Stimulated activated naive B cell treated with anti-CD40 and anti-IgM and Interleukin-4, amounts not matched to agents 10 μg/mL and 1 μg/mL and 100 μg/mL, for 72 hours (primary cell): ENCODE measurements around the gene TRAM2.

Experiments used
- ATAC-seq, 2 donors: fragments of 150-1000 bp; cut with Tn5 transposase; replicated peaks; 2 replicates each; pipeline ENCODE4 v1.10.0; 2021; ENCODE audit warnings: moderate library complexity in 1 of 2
- DNase-seq: peaks from one replicate; pipeline ENCODE4 v3.0.0; 2021
- H3K27ac Mint-ChIP-seq: one replicate; pipeline ENCODE4 v1.8.0; 2022; ENCODE audit warnings: mild to moderate bottlenecking, mixed read lengths
- H3K27me3 Mint-ChIP-seq, 2 donors: one replicate each; pipeline ENCODE4 v1.8.0; 2022; ENCODE audit warnings: mixed read lengths in 2 of 2
- H3K36me3 Mint-ChIP-seq, 2 donors: one replicate each; pipeline ENCODE4 v1.8.0; 2022; ENCODE audit warnings: mixed read lengths in 2 of 2, mild to moderate bottlenecking in 1 of 2
- H3K4me1 Mint-ChIP-seq, 2 donors: one replicate each; pipeline ENCODE4 v1.8.0; 2022; ENCODE audit warnings: mixed read lengths in 2 of 2, mild to moderate bottlenecking in 1 of 2
- H3K4me3 Mint-ChIP-seq, 2 donors: one replicate each; pipeline ENCODE4 v1.8.0; 2022; ENCODE audit warnings: mild to moderate bottlenecking in 2 of 2, mixed read lengths in 2 of 2, moderate library complexity in 1 of 2
- H3K9me3 Mint-ChIP-seq, 2 donors: one replicate each; pipeline ENCODE4 v1.8.0; 2022; ENCODE audit warnings: mixed read lengths in 2 of 2, mild to moderate bottlenecking in 1 of 2

Gene TRAM2

GRCh38 chr6:52584203-52584602 is 7.3 kb upstream of the TRAM2 start:
- Mint-ChIP-seq H3K27ac (no peak overlapping the region), H3K27me3 (no peaks in the 10 kb centered on the region), H3K4me1 (no peaks in the 10 kb centered on the region), H3K36me3 (peaks cover 13 to 28% of the 10 kb centered on the region in 2 donors), H3K9me3 (no peaks in the 10 kb centered on the region), H3K4me3 (no peak overlapping the region)
- DNase-seq (no peak), ATAC-seq (no peak)

GRCh38 chr6:52582996-52583395 is 6.1 kb upstream of the TRAM2 start:
- no peak for ATAC-seq
- Mint-ChIP-seq H3K4me1 (no peaks in the 10 kb centered on the region), H3K36me3 (peaks cover 13 to 28% of the 10 kb centered on the region in 2 donors), H3K4me3 (no peak overlapping the region), H3K27me3 (no peaks in the 10 kb centered on the region), H3K9me3 (no peaks in the 10 kb centered on the region), H3K27ac (no peak overlapping the region)
- DNase-seq, result no peak

- H3K9me3 Mint-ChIP-seq, result no peaks in the 10 kb centered on the region
- H3K27me3 Mint-ChIP-seq, result no peaks in the 10 kb centered on the region
- no peak overlapping the region for H3K4me3 Mint-ChIP-seq
- ATAC-seq (no peak), DNase-seq (no peak)
- H3K36me3 Mint-ChIP-seq, result peaks cover 13 to 28% of the 10 kb centered on the region in 2 donors
- no peak overlapping the region for H3K27ac Mint-ChIP-seq
- H3K4me1 Mint-ChIP-seq, result peaks cover 2 to 3% of the 10 kb centered on the region in 2 donors
Measured at GRCh38 chr6:52582446-52582845, 5.6 kb upstream of the TRAM2 start.

GRCh38 chr6:52580905-52581304 is 4.0 kb upstream of the TRAM2 start:
- DNase-seq (no peak), ATAC-seq (no peak)
- Mint-ChIP-seq H3K4me3 (no peak overlapping the region), H3K27ac (no peak overlapping the region), H3K9me3 (no peaks in the 10 kb centered on the region), H3K27me3 (no peaks in the 10 kb centered on the region), H3K36me3 (peaks cover 12 to 28% of the 10 kb centered on the region in 2 donors), H3K4me1 (peaks cover 5 to 12% of the 10 kb centered on the region in 2 donors)

GRCh38 chr6:52579006-52579660 is 2.3 kb upstream of the TRAM2 start:
- Mint-ChIP-seq H3K27me3 (no peaks in the 10 kb centered on the region), H3K4me3 (no peak overlapping the region), H3K4me1 (peaks cover 22 to 29% of the 10 kb centered on the region in 2 donors), H3K27ac (no peak overlapping the region), H3K36me3 (peaks cover 12 to 28% of the 10 kb centered on the region in 2 donors), H3K9me3 (no peaks in the 10 kb centered on the region)
- ATAC-seq (no peak), DNase-seq (no peak)

- Mint-ChIP-seq H3K27ac (peak overlapping the region; percentile 59), H3K4me3 (peak overlapping the region; percentile 86 to 92), H3K27me3 (no peaks in the 10 kb centered on the region), H3K36me3 (peaks cover 11 to 26% of the 10 kb centered on the region in 2 donors), H3K4me1 (peaks cover 27 to 42% of the 10 kb centered on the region in 2 donors), H3K9me3 (no peaks in the 10 kb centered on the region)
- ATAC-seq (no peak), DNase-seq (no peak)
Measured at GRCh38 chr6:52577778-52578463, 1.1 kb upstream of the TRAM2 start.

GRCh38 chr6:52576392-52577021 is 353 bp downstream of the TRAM2 start:
- H3K36me3 Mint-ChIP-seq, result peaks cover 4 to 14% of the 10 kb centered on the region in 2 donors
- peak overlapping the region; percentile 78 to 92 for H3K4me3 Mint-ChIP-seq
- peak overlapping the region; percentile 89 for H3K27ac Mint-ChIP-seq
- H3K27me3 Mint-ChIP-seq, result no peaks in the 10 kb centered on the region
- H3K9me3 Mint-ChIP-seq, result no peaks in the 10 kb centered on the region
- peak; percentile 82 to 83 for ATAC-seq
- DNase-seq, result peak; percentile 60
- peaks cover 32 to 47% of the 10 kb centered on the region in 2 donors for H3K4me1 Mint-ChIP-seq

- peaks cover 2 to 10% of the 10 kb centered on the region in 2 donors for H3K36me3 Mint-ChIP-seq
- no peaks in the 10 kb centered on the region for H3K27me3 Mint-ChIP-seq
- peak overlapping the region; percentile 78 for H3K27ac Mint-ChIP-seq
- H3K9me3 Mint-ChIP-seq, result no peaks in the 10 kb centered on the region
- peak overlapping the region; percentile 78 to 92 for H3K4me3 Mint-ChIP-seq
- H3K4me1 Mint-ChIP-seq, result peaks cover 32 to 51% of the 10 kb centered on the region in 2 donors
- ATAC-seq (no peak), DNase-seq (no peak)
Measured at GRCh38 chr6:52576054-52576391, 837 bp downstream of the TRAM2 start.

- H3K4me3 Mint-ChIP-seq, result peak overlapping the region; percentile 78 to 92
- DNase-seq (no peak), ATAC-seq (no peak)
- H3K27me3 Mint-ChIP-seq, result no peaks in the 10 kb centered on the region
- no peak overlapping the region for H3K27ac Mint-ChIP-seq
- no peaks in the 10 kb centered on the region for H3K9me3 Mint-ChIP-seq
- peaks cover 32 to 53% of the 10 kb centered on the region in 2 donors for H3K4me1 Mint-ChIP-seq
- peaks cover 0 to 4% of the 10 kb centered on the region in 2 donors for H3K36me3 Mint-ChIP-seq
Measured at GRCh38 chr6:52575502-52575892, 1.4 kb downstream of the TRAM2 start.

- H3K27ac Mint-ChIP-seq, result no peak overlapping the region
- ATAC-seq (peak; percentile 38 to 45), DNase-seq (peak; percentile 15)
- peaks cover 32 to 53% of the 10 kb centered on the region in 2 donors for H3K4me1 Mint-ChIP-seq
- H3K9me3 Mint-ChIP-seq, result no peaks in the 10 kb centered on the region
- no peaks in the 10 kb centered on the region for H3K27me3 Mint-ChIP-seq
- H3K36me3 Mint-ChIP-seq, result peaks cover 0 to 3% of the 10 kb centered on the region in 2 donors
- H3K4me3 Mint-ChIP-seq, result peak overlapping the region; percentile 26 to 78
Measured at GRCh38 chr6:52574709-52575501, 2.0 kb downstream of the TRAM2 start.

- DNase-seq, result no peak
- no peak overlapping the region for H3K27ac Mint-ChIP-seq
Measured at GRCh38 chr6:52573295-52573694, 3.6 kb downstream of the TRAM2 start.

GRCh38 chr6:52572536-52572935 is 4.3 kb downstream of the TRAM2 start:
- DNase-seq (no peak), ATAC-seq (no peak)
- H3K4me3 Mint-ChIP-seq, result no peak overlapping the region
- H3K4me1 Mint-ChIP-seq, result peaks cover 31 to 51% of the 10 kb centered on the region in 2 donors
- no peaks in the 10 kb centered on the region for H3K9me3 Mint-ChIP-seq
- no peak overlapping the region for H3K27ac Mint-ChIP-seq
- H3K36me3 Mint-ChIP-seq, result no peaks in the 10 kb centered on the region
- no peaks in the 10 kb centered on the region for H3K27me3 Mint-ChIP-seq

More at GRCh38 chr6:52573295-52573694, 3.6 kb downstream of the TRAM2 start:
- Mint-ChIP-seq H3K4me3 (no peak overlapping the region), H3K27me3 (no peaks in the 10 kb centered on the region), H3K9me3 (no peaks in the 10 kb centered on the region), H3K4me1 (peaks cover 32 to 53% of the 10 kb centered on the region in 2 donors), H3K36me3 (no peaks in the 10 kb centered on the region)
- no peak for ATAC-seq

GRCh38 chr6:52571099-52571755 is 5.6 kb downstream of the TRAM2 start:
- Mint-ChIP-seq H3K4me1 (peaks cover 35 to 52% of the 10 kb centered on the region in 2 donors), H3K4me3 (no peak overlapping the region), H3K9me3 (no peaks in the 10 kb centered on the region), H3K36me3 (no peaks in the 10 kb centered on the region), H3K27ac (no peak overlapping the region), H3K27me3 (no peaks in the 10 kb centered on the region)
- no peak for ATAC-seq
- no peak for DNase-seq

- no peak for DNase-seq
- no peaks in the 10 kb centered on the region for H3K27me3 Mint-ChIP-seq
- ATAC-seq, result no peak
- H3K27ac Mint-ChIP-seq, result no peak overlapping the region
- H3K4me3 Mint-ChIP-seq, result no peak overlapping the region
- no peaks in the 10 kb centered on the region for H3K36me3 Mint-ChIP-seq
- H3K4me1 Mint-ChIP-seq, result peaks cover 27 to 45% of the 10 kb centered on the region in 2 donors
- H3K9me3 Mint-ChIP-seq, result no peaks in the 10 kb centered on the region
Measured at GRCh38 chr6:52570291-52570700, 6.6 kb downstream of the TRAM2 start.
